Bronchial epithelial cell (primary cell): ENCODE results near the gene ACE. TPM values are rescaled to one million over a fixed set of nuclear protein-coding genes. Genes with fewer than 3 reads are reported as not detected.

Experiments
- DNase-seq: peaks from one replicate; pipeline ENCODE4 v3.0.0-alpha.2; 2010; ENCODE audit warnings: low read depth
- FAIRE-seq: peaks from 2 replicates; lab custom pipeline; 2011; peaks lifted over from hg19 to GRCh38; lab: Jason Lieb, UNC
- H3K27me3 ChIP-seq: 2 replicates; pipeline ENCODE4 v1.5.1; 2011; ENCODE audit warnings: low read length; ENCODE audit not compliant: control insufficient read depth, insufficient read depth
- H3K36me3 ChIP-seq: 2 replicates; pipeline ENCODE4 v1.5.1; 2011; ENCODE audit warnings: low read length; ENCODE audit not compliant: control insufficient read depth, insufficient read depth
- H3K4me3 ChIP-seq: 2 replicates; pipeline ENCODE4 v1.5.1; 2011; ENCODE audit warnings: mild to moderate bottlenecking, low read depth, low read length, control low read depth
- total RNA-seq: library from RNA; depleted of rRNA; stranded (reverse); fragments of >200 nt; gene quantifications from 2 replicates; pipeline ENCODE4 v1.2.1, GENCODE V29; 2014
- TF ChIP-seq, protein P1 (sequence below): IDR thresholded peaks from 2 replicates; pipeline ENCODE4 v1.5.1; 2011; ENCODE audit warnings: mild to moderate bottlenecking, moderate library complexity, low read length, control low read depth, inconsistent platforms; ENCODE audit not compliant: insufficient read depth, severe bottlenecking

The ACE gene
- total RNA-seq, 1 donor from 2014 or later = not detected

DNA sequence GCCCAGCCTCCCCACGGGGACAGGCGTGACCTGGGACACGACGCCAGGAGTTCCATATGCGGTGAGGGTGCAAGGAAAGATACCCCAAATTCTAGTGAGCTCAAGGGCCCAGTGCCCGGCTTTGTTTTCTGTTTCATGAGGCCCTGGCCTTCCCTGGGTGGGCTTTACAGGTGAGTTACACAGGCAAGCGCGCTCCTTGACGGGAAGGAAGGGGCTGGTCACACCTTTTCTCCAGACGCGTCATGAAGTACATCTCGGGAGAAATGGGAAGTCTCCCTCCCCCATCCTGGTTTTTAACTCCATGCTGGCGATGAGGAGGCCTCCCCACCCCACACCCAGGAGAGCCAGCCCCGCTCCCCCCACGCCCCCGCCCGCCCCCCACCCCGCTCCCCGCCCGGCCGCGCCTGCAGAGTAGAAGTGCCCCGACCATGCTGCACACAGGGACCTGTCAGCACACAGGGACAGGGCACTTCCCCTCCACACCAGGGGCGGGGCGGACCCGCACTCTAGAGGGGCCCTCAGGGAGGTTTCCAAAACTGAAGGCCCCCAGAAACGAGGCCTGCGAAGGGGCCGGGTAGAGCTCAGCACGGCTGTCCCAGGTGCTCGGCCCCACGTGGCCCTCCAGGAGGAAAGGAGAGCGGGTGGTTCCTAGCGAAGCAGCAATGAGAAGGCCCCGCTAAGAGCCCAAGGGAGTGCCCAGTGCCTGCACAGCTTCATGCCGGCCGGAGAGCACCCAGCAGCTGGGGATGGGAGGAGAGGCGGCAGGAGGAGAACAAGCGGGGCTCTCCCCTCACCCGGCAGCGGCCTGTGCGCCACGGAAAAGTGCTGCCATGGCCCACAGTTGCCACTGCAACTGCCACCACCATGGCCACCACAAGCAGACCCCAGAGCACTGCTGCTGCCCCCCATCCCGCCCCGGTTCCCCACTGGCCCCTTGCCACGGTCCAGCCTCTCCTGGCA is 38.5 kb upstream of the ACE start:
- DNase-seq = no peak

DNA sequence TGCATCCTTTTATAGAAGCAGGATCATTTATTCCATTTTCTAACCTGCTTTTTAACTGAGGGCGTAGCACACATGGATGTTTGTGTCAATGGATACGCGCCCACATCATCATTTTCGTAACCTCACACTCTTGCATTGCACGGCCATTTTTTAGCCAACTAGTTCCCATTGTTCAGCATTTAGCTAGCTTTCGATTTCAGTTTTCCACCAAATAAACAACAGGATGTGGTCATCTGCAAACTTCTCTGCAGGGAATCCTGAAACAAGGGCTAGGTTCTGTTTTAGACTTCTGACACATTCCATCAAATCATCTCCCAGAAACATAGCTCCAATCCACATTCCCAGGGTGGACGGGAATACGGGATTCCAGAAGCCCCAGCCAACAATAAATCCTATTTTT is 37.2 kb upstream of the ACE start:
- Histone ChIP-seq H3K27me3 (no peaks in the 10 kb centered on the region), H3K4me3 (no peak overlapping the region), H3K36me3 (peaks cover 5% of the 10 kb centered on the region)
- peak; percentile 7 for FAIRE-seq
- TF ChIP-seq, protein P1, sequence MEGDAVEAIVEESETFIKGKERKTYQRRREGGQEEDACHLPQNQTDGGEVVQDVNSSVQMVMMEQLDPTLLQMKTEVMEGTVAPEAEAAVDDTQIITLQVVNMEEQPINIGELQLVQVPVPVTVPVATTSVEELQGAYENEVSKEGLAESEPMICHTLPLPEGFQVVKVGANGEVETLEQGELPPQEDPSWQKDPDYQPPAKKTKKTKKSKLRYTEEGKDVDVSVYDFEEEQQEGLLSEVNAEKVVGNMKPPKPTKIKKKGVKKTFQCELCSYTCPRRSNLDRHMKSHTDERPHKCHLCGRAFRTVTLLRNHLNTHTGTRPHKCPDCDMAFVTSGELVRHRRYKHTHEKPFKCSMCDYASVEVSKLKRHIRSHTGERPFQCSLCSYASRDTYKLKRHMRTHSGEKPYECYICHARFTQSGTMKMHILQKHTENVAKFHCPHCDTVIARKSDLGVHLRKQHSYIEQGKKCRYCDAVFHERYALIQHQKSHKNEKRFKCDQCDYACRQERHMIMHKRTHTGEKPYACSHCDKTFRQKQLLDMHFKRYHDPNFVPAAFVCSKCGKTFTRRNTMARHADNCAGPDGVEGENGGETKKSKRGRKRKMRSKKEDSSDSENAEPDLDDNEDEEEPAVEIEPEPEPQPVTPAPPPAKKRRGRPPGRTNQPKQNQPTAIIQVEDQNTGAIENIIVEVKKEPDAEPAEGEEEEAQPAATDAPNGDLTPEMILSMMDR = no peak
- DNase-seq = no peak

More for the DNA sequence above, 38.5 kb upstream of the ACE start:
- FAIRE-seq = no peak
- Histone ChIP-seq H3K27me3 (no peaks in the 10 kb centered on the region), H3K36me3 (peaks cover 5% of the 10 kb centered on the region), H3K4me3 (no peak overlapping the region)
- TF ChIP-seq, protein P1 = no peak

DNA sequence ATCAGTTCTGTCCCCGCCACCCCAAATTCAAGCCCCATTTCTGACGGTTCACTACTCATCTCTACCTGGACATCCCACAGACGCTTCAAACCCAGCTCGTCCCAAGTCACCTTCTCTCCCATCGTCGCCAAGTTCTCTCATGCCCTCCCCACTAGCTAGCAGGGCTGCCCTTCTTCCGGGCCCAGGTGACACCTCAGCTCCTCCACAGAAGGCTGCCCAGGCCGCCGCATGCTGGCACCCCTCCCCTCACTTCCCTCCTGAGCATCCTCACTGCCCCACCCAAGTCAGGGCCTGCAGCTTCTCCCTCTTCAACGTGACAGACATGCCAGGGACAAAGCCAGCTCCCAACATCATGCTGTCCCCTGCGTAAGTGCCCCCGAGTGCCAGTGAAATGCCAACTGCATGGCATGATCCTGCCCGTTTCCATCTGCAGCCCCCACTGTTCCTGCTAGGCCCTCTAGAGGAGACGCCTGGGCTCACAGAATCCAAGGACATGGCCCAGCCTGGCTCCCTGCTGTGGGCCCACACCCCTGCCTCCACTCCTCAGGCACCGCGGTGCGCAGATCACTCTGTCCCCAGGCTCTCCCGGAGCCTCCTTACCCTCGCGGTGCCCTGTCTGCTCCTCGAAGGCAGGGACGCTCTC is 36.6 kb upstream of the ACE start:
- FAIRE-seq = no peak

DNA sequence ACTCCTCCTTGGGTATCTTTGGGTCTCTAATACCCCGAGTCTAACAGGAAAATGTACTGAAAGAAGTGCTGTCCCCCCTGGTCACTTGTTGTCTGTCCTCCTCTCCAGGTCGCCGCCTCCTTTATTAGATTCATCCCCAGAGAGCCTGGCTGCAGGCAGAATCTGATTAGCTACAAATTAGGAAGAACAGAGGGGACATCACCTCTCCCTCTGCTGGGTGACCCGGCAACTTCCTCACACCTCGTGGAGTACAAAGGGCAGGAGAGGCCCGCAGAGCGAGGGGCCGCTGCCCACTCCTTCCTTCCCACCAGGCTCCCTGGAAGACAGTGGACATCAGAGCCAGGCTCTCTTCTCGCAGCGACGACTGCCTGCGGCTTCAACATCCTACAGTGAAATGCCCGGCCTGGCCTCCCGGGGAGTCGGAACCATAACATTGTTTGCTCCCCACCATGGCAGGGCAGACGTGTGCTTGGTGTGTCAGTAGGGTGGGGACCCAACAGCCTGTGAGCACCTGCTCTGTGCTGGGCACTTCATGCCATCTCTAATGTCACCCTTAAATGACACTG is 36.0 kb upstream of the ACE start:
- peak; percentile 93 for FAIRE-seq
- TF ChIP-seq, protein P1 = no peak
- Histone ChIP-seq H3K27me3 (no peaks in the 10 kb centered on the region), H3K4me3 (no peak overlapping the region), H3K36me3 (peaks cover 5% of the 10 kb centered on the region)
- no peak for DNase-seq

More for the DNA sequence above, 36.6 kb upstream of the ACE start:
- H3K27me3 ChIP-seq = no peaks in the 10 kb centered on the region
- H3K4me3 ChIP-seq = no peak overlapping the region
- peaks cover 5% of the 10 kb centered on the region for H3K36me3 ChIP-seq
- TF ChIP-seq, protein P1 = no peak
- DNase-seq = no peak

DNA sequence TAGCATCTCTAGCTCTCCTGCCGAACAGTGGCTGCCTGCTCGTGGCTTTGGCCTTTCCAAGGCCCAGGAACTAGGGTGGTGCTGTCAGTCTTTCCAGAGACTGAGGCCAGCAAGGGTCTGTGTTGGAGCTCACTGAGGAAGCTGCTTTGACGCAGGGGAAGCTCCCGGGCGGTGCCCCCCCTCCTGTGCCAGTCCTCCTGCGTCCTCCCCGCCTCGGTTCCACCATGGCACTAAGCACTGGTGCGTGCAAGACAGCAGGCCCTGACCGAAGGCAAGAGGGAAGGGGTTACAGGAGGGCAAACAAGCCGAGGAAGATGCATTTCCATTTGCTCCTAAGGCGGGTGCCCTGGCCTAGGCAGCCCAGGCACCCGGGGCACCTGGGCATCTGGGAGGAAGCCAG is 35.2 kb upstream of the ACE start:
- H3K4me3 ChIP-seq = no peak overlapping the region
- TF ChIP-seq, protein P1 = no peak
- H3K36me3 ChIP-seq = peaks cover 5% of the 10 kb centered on the region
- DNase-seq (no peak), FAIRE-seq (no peak)
- no peaks in the 10 kb centered on the region for H3K27me3 ChIP-seq
